Activated T-helper 1 cell treated with Interleukin-2 at 50 U/mL for 16 hours (primary cell): ENCODE results near the gene TFDP1.
"Not testable (repeated sequence)": the region's sequence is repeated elsewhere in the genome, so short reads cannot be mapped to it uniquely, and the experiment has no call there.

Experiments
- DNase-seq: peaks from one replicate; pipeline ENCODE4 v3.0.0-alpha.2; 2020; ENCODE audit warnings: low read depth

TFDP1 gene

DNA sequence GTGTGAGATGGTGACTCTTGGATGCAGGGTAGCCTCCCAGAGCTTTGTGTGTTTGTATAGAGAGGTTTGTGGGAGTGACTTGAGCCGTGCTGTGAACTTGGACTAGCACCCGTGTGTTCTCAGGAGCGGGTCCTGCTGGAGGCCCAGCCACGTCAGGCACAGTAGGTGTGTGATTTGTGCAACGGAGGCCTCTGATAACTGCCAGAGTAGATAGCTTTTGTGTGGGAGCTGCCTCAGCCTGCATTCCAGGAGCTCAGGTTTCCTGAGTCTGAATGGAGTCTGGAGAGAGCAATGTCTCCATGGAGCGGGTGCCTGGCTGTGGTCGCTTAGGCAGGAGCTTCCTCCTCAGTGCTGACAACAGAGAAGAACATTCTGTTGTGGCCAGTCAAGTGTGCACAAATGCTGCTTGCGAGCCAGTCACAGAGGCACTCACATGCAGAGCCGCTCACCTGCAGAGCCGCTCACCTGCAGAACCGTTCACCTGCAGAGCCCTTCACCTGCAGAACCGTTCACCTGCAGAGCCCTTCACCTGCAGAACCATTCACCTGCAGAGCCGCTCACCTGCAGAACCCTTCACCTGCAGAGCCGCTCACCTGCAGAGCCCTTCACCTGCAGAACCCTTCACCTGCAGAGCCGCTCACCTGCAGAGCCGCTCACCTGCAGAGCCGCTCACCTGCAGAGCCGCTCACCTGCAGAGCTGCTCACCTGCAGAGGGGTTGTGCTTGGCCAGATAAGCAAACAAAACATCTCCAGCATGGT is 32.6 kb downstream of the TFDP1 start:
- DNase-seq = no peak

DNA sequence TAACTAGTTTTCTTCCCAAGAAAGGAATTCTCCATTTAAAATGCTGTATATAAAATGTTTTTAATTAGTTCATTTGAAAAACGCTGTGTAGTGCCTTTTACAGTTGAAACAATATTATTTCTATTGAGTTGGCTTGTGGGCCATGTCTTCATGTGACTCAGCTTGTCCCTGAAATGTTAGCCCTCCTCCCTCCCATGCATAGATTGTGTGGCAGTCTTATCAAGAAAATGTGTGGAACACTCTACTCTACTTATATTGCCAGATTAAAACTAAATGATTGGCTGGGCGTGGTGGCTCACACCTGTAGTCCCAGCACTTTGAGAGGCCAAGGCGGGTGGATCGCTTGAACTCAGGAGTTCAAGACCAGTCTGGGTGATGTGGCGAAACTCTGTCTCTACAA is 33.4 kb downstream of the TFDP1 start:
- no peak for DNase-seq

DNA sequence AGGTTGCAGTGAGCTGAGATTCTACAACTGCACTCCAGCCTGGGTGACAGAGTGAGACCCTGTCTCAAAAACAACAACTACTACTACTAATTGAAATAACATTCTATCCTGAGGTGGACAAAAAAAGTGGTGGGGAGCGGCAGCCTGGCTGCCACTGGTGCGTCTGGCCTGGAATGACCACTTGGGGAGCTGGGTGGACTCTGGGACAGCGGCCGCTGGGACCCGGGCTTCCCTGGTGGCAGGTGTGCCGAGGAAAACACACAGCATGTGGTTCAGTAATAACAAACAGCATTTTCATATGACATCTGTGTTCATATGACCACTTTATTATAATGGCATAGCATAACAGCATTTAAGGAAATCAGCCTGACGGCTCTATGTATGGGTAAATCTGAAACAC is 33.9 kb downstream of the TFDP1 start:
- no peak for DNase-seq

DNA sequence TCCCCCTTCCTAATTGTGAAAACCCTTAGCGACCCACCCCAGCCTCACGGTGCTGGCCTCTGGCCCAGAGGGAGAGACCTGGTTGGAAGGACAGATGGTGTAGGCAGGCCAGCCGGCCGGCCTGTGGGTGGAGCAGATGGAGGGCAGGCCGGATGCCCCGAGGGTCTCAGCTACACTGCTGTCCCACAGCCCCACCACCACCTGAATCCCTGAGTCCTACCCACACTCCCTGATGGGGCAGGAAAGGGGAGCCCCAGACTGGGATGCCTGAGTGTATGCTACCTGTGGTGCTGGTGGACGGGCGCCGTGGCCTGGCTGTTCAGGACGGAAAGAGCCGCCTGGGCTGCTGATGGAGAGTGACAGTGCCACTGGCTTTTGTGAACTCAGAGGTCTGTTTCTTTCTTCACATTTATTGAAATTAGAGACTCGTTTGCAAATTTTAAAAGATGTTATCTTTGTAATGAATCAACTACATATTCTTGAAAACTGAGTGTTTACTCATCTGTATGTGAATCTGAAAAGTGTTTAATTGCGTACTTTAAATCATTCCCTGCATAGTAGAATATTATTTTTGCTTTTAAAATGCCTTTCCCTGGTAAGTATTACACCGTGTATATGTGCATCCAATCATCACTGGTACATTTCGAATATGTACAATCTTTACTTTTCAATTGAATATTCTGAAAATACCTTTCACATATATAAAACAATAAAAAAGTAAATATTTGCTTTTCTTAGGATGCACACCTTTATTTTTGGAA is 35.7 kb downstream of the TFDP1 start:
- DNase-seq = no peak

DNA sequence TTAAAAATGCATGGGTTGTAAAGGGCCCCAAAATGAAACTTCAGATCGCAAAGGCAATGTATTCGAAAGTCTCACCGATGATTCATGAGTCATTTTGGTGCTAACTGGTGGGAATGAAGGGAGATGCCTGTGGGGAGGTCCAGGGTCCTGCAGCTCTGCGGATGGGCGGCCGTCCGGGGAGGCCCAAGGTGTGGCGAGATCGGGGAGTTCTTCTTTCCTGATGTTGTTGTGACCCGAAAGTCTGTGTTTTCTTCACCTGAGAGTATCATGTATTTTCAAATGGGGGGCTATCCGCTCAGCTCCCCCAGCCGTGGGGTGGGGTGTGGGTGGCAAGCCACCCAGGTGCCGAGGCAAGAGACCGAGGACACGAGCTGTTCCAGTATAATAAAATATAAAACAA is 36.5 kb downstream of the TFDP1 start:
- DNase-seq = no peak

DNA sequence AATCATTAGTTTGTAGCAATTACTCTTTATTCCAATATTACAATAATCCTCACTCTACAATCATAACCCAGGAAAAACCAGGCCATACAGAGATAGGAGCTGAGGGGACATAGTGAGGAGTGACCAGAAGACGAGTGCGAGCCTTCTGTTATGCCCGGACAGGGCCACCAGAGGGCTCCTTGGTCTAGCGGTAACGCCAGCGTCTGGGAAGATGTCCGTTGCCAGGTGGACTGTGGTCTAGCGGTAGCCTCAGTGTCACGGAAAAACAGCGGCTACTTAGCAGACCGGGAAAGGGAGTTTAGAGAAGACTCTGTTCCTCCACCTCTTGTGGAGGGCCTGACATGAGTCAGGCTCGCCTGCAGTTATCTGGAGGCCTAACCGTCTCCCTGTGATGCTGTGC is 36.9 kb downstream of the TFDP1 start:
- DNase-seq = not testable (repeated sequence)

DNA sequence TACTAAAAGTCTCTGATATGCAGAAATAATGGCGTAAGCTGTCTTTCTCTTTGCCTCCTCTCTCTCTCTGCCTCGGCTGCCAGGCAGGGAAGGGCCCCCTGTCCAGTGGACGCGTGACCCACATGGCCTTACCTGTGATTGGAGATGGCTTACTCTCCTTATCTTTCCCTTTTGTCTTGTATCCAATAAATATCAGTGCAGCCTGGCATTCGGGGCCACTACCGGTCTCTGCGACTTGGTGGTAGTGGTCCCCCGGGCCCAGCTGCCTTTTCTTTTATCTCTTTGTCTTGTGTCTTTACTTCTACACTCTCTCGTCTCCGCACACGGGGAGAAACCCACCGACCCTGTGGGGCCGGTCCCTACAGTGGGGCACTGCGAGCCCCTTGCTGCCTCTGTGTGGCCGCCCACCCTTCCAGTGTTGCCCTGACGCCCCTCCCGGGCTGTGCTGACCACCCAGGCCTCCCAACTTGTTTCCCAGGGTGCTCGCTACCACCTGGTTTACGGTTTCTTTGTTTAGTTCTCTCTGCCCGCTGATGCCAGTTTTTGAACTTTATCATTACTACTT is 37.5 kb downstream of the TFDP1 start:
- not testable (repeated sequence) for DNase-seq

DNA sequence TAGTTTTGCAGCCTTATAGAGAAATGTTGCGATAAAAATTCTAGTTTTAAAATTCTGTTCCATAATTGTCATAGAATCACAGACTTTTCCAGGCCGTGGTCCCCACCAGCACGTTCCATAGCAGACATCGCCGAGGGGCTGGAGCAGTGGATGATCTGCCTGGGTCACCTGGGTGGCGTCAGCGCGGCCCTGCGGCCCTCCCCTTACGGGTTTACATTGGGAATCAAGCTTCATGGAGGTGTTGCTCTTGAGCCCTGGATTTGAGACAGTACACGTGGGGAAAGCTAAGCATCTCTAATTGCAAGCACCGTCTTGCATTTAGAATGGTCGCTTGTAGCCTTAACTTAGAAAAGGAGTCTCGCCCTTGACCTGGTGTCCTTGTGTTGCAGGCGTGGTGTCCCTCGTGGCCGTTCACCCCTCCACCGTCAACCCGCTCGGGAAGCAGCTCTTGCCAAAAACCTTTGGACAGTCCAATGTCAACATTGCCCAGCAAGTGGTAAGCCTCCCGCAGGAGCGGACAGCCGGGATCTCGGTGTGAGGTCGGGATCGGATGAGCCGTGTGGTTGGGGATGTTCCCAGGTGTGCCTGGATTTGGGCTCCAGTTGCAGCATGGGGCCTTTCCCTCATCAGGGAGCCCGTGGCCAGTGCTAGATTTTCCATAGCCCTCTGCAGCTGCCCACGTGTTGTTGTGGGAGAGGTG is 38.4 kb downstream of the TFDP1 start:
- no peak for DNase-seq

DNA sequence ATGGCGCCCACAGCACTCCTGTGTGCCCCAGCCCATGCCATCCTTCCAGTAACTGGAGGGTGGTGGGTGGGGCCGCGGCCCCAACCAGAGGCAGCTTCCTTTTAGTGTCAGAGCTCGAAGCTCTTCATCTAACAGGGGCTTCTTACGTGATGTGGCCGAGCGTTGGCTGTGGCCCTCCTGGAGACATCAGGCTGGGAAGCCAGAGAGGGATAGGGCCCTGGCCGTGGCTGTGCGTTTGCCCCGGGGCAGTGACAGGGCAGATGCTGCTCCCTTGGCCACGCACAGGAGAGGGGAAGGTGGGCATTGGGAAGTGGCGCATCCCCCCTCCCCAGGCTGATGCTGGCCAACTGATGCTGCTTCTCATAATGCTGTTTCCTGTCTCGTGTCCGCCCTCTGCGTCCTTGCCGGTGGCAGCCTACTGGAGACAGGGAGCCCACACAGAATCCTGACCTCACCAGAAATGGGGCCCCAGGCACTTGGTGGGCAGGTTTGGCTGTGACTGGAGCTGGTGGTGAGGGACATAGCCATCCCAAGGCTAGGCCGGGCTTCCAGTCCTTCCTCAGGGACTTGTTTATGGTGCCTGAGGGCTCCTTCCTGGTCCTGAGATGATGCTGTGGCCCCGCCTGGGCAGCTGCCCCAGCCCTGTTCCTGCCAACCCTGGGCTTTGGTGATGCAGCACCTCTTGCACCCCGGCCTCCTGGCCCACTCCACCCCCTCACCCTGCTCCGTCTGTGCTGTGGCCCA is 39.1 kb downstream of the TFDP1 start:
- DNase-seq = no peak

DNA sequence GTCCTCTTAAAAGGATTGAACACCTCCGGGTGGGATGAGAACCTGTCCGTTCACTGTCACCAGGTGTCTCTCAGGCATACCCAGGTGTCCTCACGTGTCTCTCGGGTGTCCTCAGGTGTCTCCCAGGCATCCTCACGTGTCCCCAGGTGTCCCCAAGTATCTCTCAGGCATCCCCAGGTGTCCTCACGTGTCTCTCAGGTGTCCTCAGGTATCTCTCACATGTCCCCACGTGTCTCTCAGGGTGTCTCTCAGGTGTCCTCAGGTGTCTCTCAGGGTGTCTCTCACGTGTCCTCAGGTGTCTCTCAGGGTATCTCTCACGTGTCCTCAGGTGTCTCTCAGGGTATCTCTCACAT is 39.7 kb downstream of the TFDP1 start:
- no peak for DNase-seq

DNA sequence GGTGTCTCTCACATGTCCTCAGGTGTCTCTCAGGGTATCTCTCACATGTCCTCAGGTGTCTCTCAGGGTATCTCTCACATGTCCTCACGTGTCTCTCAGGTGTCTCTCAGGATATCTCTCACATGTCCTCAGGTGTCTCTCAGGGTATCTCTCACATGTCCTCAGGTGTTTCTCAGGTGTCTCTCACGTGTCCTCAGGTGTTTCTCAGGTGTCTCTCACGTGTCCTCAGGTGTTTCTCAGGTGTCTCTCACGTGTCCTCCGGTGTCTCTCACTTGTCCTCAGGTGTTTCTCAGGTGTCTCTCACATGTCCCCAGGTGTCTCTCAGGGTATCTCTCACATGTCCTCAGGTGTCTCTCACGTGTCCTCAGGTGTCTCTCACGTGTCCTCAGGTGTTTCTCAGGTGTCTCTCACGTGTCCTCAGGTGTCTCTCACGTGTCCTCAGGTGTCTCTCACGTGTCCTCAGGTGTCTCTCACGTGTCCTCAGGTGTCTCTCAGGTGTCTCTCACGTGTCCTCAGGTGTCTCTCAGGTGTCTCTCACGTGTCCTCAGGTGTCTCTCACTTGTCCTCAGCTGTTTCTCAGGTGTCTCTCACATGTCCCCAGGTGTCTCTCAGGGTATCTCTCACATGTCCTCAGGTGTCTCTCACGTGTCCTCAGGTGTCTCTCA is 40.2 kb downstream of the TFDP1 start:
- not testable (repeated sequence) for DNase-seq

DNA sequence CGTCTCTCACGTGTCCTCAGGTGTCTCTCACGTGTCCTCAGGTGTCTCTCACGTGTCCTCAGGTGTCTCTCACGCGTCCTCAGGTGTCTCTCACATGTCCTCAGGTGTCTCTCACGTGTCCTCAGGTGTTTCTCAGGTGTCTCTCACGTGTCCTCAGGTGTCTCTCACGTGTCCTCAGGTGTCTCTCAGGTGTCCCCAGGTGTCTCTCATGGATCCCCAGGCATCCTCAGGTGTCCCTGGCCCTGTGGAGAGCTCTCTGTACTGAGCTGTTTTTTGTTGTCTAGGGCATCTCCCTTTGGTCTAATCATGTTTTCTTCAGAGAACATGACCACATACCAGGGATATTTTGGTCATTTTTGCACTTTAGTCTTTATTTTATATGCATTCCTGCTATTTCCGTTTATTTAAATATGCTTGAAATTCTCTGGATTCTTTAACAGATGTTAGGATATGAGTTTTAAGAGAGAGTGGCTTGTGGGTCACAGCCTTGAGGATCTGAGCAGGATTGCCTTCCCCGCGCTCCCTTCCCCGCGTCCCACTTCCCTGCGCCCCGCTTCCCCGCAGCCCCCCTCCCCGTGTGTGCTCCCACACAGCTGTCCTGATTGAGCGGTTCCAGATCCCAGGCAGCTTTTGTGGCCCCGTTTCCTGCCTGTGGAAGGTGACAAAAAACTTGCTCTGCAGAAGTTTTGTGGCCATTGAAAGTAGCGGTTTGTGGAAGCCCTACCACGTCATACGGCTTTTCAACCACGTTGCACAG is 41.6 kb downstream of the TFDP1 start:
- no peak for DNase-seq

DNA sequence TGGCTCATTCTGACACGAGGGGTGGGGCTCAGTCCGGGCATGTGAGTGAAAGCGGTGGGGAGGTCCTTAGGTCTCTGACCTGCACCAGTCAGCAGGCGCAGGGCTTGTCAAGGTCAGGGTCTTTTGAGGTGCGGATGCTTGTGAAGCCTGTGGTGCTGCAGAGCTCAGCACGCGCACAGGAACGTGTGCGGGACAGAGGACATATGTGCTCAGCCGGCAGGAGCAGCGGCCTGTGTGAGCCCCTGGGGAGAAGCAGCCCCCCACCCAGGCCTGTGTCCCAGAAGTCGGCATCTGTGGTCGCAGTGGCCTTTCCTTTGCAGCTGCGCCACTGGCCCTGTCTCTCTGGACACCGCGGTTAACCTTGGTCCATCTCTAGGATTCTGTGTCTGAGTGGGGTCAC is 42.6 kb downstream of the TFDP1 start:
- no peak for DNase-seq

DNA sequence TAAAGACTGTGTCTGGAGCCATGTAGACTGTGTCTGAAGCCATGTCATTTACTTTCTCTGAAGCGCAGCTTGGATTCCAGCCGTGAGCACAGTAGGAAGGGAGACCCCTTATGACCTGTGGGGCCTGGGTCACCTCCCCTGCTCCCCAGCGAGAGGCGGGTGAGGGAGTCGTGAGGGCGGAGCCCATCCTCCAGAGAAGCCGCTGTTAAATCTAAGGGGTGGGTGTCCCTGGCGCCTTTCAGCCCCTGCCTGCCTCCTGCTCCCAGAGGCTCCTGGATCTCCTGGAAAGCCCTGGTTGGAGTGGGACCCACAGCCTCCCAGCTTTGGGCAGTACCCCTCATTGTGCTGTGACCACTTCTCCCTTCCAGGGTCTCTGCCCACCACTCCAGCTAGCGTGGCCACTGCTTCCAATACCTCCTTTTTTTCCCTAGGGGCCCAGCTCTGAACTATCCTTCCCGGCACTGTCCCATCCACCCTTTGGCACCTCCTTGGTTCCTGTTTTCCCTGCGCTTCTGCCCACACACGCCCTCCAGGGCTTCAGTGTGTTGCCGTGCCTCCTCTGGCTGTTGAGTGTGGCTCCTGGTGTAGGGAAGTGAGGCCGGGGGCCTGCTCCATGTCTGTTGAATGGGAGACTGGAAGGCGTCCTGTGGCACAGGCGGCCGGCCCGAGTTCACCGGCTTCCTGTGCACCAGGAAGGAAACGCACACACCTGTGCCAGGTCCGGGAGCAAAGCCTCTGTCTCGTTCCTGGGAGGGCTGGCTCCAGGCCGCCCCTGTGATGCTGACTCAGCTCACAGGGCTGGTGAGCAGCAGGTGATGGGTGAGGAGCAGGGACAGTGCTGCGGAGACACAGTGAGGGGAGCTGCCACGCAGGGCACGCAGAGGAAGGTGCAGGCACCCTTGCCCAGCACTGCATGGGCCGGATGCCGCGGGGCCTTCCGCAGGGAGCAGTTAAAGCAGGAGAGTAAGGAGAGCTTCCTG is 44.0 kb downstream of the TFDP1 start:
- DNase-seq = no peak

DNA sequence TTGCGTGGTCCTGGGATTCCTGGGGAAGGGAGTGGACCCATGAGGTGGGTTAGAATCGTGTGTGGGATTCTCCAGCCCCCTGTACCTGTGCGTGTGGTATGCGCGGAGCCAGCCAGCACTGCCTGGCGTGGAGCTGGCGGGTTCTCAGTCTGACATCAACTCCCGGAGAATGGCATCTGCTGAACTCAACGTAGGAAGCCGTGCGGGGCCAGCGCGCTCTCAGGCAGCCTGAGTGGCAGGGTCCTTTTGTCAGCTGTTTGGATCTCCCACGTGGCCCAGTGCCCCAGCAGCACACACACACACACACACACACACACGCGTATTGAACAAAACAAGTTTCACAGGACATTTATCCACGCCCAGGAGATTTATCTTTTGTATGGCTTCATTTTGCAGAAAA is 45.3 kb downstream of the TFDP1 start:
- DNase-seq = no peak

DNA sequence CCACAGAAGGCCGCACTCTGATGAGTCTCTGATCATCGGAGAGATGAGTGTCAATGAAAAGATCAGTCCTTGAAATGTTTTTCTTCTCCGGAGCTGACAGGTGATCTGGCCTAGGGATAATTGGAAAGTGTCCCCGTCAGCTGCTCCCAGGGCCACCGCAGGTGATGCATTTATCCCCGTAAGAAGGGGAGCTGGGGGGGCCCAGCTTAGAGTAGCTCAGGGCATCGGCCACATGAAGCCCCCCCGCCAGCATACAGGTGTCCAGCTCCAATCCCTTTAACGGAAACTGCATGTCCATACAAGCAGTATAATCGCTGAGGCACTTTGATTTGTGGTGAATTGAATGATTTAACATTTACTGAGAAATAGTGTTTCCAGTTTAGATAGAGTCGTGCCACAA is 45.7 kb downstream of the TFDP1 start:
- no peak for DNase-seq

DNA sequence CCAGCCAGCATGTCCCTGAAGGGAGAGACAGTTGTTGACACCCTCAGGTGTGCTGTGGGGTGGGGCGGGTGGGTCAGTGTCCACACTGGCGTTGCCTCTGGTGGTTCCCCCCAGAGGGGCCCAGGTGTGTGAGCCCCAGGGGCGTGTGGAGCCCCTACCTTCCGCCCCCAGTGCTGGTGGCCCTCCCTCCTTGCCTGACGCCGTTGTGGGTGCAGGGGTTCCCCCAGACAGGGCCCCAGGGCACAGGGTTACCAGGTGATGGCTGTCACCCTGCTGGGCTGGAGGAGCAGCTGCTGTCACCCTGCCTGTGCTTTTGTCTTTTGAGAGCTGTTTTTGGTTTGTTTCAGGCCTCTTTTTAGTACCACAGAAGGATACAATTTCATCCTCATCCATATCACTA is 46.3 kb downstream of the TFDP1 start:
- DNase-seq = no peak

DNA sequence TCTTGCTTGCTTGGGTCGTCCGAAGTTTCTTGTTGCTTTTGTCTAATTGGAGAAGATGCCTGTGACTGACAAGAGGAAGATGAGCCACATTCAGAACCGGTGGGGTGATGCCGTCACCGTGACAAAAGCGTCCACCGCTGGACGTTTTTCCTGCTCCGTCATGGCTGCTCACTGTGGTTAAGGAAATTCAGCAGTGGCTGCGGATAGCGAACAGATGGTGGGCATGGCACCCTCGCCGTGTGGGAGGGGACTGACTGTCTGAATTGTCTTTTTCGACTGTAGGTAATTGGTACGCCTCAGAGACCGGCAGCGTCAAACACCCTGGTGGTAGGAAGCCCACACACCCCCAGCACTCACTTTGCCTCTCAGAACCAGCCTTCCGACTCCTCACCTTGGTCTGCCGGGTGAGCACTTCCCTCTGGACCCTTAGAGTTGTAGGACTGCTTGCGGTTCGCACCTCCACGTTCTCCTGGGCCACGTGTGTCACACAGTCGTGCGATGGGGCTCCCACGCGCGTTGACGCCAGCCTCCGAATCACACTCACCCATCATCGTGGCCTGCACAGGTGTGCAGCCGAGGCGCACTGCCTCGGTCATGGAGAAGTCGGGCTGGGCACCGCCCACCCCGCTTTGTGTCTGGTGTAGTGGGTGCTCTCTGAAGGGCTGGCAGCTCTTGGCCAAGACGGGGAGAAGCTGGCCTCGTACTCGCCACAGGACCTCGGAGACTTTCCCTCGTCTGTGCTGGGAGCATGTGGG is 47.0 kb downstream of the TFDP1 start:
- DNase-seq = no peak
